Prostate gland (tissue), 2 donors: ENCODE measurements around the gene TRMT11.

Source experiments
- CTCF ChIP-seq, 4 experiments: fragments of 200-600 bp in 2 of 4; fragments of 450-650 bp in 2 of 4; sonication (generic) in 2 of 4; IDR thresholded peaks; 1 replicate in 3 of 4; 2 replicates in 1 of 4; pipeline ENCODE4 v1.5.1; 2016 to 2019; ENCODE audit warnings: antibody characterized with exemption in 4 of 4, mild to moderate bottlenecking in 2 of 4, moderate library complexity in 2 of 4
- POLR2A ChIP-seq: fragments of 450-650 bp; IDR thresholded peaks from one replicate; pipeline ENCODE4 v1.6.1; 2016; ENCODE audit warnings: antibody characterized with exemption, mild to moderate bottlenecking

GRCh38 chr6:126054802-126055201 lies 68.5 kb downstream of the TRMT11 start:
- TF ChIP-seq POLR2A (no peak), CTCF (IDR thresholded peaks at IDR 0.05) (no peak)
